Epithelial cell of proximal tubule (primary cell): Measurements from ENCODE around the gene NHSL1. TPM values are rescaled to one million over a fixed set of nuclear protein-coding genes. Genes with fewer than 3 reads are reported as not detected.

ENCODE experiments used
- DNase-seq: peaks from one replicate; pipeline ENCODE4 v3.0.0-alpha.2; 2011; ENCODE audit warnings: low read depth
- H3K4me3 ChIP-seq: 2 replicates; pipeline ENCODE4 v1.5.1; 2011; ENCODE audit warnings: low read depth, mild to moderate bottlenecking, low read length
- total RNA-seq: library from RNA; depleted of rRNA; stranded (reverse); fragments of >200 nt; gene quantifications from 2 replicates; pipeline ENCODE4 v1.2.3, GENCODE V29; 2015
- TF ChIP-seq, protein P1 (sequence below): conservative IDR thresholded peaks from 2 replicates; pipeline ENCODE4 v1.5.1; 2012; ENCODE audit warnings: low read depth, mild to moderate bottlenecking, low read length

NHSL1 gene
- 3.5 and 4.0 TPM in 2 replicates for total RNA-seq

DNA sequence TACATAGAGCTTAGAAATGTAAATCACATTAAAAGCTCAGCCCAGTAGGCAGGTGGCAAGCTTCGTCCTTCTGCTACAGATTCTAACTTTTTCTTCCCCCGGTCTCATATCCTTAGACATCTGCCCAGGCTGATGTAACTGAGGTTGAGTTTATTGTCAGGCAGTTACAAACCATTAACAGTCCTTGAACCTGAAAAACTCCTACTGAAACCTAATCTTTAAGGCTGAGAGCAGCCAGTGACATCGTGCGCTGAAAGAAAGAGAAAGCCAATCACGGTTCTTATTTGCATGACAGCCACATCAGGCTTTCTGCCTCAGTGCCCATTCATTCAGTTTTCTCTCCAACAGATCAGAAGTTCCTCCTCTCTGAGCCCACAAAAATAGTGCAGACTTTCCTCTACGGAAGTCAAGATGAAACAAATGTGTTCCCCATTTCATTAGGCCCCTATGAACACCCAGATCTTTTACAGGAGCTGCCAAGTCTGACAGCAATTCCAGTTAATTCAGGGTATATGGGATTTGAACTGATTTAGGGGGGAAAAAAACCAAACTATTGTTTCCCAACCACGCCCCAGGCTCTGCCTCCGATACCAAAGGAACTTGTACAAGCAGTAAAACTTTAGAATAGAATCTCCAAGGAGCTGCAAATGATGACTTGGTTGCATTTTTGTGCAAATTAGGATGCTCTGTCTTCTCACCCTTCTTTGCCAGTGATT lies at the start of gene NHSL1:
Gene NHSL1 (minus strand): TSS at position 192 of the 716 bp plus-strand sequence. CDS start 204 bp downstream, outside the sequence.
- peak; percentile 92 for DNase-seq
- TF ChIP-seq, protein P1, sequence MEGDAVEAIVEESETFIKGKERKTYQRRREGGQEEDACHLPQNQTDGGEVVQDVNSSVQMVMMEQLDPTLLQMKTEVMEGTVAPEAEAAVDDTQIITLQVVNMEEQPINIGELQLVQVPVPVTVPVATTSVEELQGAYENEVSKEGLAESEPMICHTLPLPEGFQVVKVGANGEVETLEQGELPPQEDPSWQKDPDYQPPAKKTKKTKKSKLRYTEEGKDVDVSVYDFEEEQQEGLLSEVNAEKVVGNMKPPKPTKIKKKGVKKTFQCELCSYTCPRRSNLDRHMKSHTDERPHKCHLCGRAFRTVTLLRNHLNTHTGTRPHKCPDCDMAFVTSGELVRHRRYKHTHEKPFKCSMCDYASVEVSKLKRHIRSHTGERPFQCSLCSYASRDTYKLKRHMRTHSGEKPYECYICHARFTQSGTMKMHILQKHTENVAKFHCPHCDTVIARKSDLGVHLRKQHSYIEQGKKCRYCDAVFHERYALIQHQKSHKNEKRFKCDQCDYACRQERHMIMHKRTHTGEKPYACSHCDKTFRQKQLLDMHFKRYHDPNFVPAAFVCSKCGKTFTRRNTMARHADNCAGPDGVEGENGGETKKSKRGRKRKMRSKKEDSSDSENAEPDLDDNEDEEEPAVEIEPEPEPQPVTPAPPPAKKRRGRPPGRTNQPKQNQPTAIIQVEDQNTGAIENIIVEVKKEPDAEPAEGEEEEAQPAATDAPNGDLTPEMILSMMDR: no peak
- peak within 1 kb of the TSS; percentile 57 for H3K4me3 ChIP-seq

GRCh38 chr6:138546733-138547185 lies 47.5 kb upstream of the NHSL1 start:
- no peak overlapping the region for H3K4me3 ChIP-seq
- TF ChIP-seq, protein P1: no peak
- DNase-seq: no peak

- no peak overlapping the region for H3K4me3 ChIP-seq
- no peak for DNase-seq
These were observed 46.3 kb upstream of the NHSL1 start for GRCh38 chr6:138545621-138545980.

GRCh38 chr6:138544501-138544900 lies 45.2 kb upstream of the NHSL1 start:
- TF ChIP-seq, protein P1: no peak
- no peak for DNase-seq
- H3K4me3 ChIP-seq: no peak overlapping the region

More at GRCh38 chr6:138545621-138545980, 46.3 kb upstream of the NHSL1 start:
- TF ChIP-seq, protein P1: no peak

DNA sequence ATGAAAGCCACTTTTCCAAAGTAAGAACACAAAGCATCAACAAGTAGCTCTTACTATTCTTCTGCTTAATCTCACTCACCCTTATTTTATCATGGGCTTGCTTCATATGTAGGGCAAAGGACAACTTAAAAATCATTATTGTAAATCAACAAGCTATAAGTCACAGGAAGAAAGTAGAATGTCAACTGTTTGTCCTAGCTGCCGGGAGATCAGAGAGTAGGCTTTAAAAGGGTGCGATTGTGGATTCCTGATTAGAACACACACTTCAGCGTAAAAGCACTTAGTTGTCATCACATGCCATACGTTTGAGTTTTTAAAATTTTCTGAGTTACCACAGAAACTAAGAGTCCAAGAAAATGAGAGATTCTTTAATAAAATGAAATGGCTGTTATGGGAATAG lies 44.4 kb upstream of the NHSL1 start:
- TF ChIP-seq, protein P1: no peak
- DNase-seq: no peak
- H3K4me3 ChIP-seq: no peak overlapping the region

DNA sequence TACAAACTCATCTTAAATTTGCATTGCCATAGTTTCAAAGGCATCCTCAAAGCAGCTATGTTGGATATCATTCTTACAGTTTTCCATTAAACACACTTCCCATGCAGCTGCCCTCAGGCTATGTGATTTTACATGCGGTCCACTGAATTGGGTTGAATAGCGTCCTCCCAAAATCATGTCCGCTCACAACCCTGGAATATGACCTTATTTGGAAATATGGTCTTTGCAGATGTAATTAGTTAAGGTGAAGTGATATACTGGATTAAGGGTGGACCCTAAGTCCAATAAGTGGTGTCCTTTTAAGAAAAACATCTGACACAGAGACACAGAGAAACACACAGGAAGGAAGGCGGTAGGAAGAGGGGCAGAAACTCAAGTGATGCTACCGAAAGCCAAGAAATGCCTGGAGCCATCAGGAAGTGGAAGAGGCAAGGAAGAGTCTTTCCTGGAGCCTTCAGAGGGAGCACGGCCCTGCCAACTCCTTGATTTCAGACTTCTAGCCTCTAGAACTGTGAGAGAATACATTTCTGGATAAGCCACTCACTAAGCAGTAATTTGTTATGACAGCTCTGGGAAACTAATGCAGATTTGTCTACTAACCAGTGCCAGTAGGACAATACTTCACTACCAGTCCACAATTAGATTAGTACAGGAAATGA lies 42.7 kb upstream of the NHSL1 start:
- DNase-seq: no peak
- H3K4me3 ChIP-seq: no peak overlapping the region
- TF ChIP-seq, protein P1: no peak
